Mucosa of stomach (tissue), 1 donor: ENCODE data around the gene TKTL1.
"Not testable (repeated sequence)": the region's sequence is repeated elsewhere in the genome, so short reads cannot be mapped to it uniquely, and the experiment has no call there.

Experiments
- H3K27me3 ChIP-seq: one replicate; pipeline ENCODE4 v1.7.0; 2013; ENCODE audit warnings: mild to moderate bottlenecking, low read length; ENCODE audit not compliant: control insufficient read depth, insufficient read depth
- H3K36me3 ChIP-seq: one replicate; pipeline ENCODE4 v1.7.0; 2013; ENCODE audit warnings: low read length; ENCODE audit not compliant: control insufficient read depth, insufficient read depth
- H3K4me1 ChIP-seq: one replicate; pipeline ENCODE4 v1.7.0; 2013; ENCODE audit warnings: mild to moderate bottlenecking, low read length; ENCODE audit not compliant: control insufficient read depth, insufficient read depth
- H3K4me3 ChIP-seq: one replicate; pipeline ENCODE4 v1.7.0; 2013; ENCODE audit warnings: low read length
- H3K9ac ChIP-seq: one replicate; pipeline ENCODE4 v1.7.0; 2013; ENCODE audit warnings: mild to moderate bottlenecking, low read length, moderate library complexity
- H3K9me3 ChIP-seq: one replicate; pipeline ENCODE4 v1.7.0; 2013; ENCODE audit warnings: mild to moderate bottlenecking, low read length, moderate library complexity; ENCODE audit not compliant: control insufficient read depth
- donor health status: Pancreatic carcinoma.

The TKTL1 gene, protein sequence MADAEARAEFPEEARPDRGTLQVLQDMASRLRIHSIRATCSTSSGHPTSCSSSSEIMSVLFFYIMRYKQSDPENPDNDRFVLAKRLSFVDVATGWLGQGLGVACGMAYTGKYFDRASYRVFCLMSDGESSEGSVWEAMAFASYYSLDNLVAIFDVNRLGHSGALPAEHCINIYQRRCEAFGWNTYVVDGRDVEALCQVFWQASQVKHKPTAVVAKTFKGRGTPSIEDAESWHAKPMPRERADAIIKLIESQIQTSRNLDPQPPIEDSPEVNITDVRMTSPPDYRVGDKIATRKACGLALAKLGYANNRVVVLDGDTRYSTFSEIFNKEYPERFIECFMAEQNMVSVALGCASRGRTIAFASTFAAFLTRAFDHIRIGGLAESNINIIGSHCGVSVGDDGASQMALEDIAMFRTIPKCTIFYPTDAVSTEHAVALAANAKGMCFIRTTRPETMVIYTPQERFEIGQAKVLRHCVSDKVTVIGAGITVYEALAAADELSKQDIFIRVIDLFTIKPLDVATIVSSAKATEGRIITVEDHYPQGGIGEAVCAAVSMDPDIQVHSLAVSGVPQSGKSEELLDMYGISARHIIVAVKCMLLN

DNA sequence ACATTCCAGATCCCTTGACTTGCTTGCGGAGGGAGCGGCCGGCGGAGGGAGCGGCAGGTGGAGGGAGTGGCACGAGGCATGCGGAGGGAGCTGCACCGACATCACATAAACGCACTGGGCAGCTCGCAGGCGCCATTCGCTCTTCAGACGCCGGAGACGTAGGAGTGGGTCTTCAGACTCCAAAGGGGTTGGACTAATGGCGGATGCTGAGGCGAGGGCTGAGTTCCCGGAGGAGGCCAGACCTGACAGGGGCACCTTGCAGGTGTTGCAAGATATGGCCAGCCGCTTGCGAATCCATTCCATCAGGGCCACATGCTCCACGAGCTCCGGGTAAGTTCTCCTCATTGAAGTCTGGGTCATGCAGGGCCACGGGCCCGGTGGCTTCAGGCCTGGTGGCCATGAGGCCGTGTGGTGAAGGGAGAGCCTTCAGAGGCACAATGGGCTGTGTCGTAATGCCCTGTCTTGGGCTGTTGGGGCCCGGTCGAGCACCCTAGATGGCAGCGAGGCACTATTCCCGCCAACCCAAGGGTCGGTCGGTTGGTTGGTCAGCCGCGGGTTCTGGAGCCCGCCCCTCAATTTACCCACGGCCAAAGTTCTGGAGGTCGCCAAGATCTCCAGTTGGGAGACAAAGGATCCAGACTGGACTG, at the start of gene TKTL1:
TSS of gene TKTL1 (plus strand) at position 132 of the 647 bp plus-strand sequence. CDS start at position 197, 65 bp downstream.
- H3K9ac ChIP-seq, result no peak within 1 kb of the TSS
- H3K27me3 ChIP-seq, result no peaks in the 10 kb centered on the region
- H3K9me3 ChIP-seq, result no peaks in the 10 kb centered on the region
- H3K36me3 ChIP-seq, result no peaks in the 10 kb centered on the region
- H3K4me1 ChIP-seq, result no peaks in the 10 kb centered on the region
- H3K4me3 ChIP-seq, result no peak within 1 kb of the TSS

DNA sequence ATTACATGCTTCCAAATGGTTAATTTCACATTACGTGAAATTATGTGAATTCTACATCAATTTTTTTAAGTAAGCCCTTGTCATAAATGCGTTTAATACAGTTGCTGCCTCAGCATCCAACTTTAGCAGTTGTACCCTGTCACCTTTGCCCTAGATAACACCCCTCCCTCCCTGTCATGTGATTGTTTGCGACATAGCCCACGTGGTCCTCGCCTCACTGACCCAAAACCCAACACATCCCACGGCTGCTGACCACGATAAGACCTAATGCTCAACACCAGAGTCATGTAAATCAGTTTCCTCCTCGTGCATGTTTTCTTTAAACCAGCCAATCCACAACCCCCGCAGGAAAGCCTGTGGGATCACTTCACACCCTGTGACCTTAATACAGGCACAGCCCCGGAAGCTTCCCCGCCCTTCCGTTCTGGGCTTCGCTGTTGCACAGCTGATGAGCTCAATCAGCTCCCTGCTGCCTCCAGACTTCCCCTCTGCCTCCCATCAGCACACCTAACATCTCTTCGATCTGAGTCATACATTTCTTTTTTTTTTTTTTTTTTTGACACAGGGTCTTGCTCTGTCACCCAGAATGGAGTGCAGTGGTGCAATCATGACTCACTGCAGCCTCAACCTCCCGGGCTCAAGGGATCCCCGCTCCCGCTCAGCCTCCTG, 48.1 kb upstream of the TKTL1 start:
- H3K4me3 ChIP-seq, H3K9me3 ChIP-seq, H3K4me1 ChIP-seq, H3K36me3 ChIP-seq, H3K27me3 ChIP-seq, H3K9ac ChIP-seq: not testable (repeated sequence)

DNA sequence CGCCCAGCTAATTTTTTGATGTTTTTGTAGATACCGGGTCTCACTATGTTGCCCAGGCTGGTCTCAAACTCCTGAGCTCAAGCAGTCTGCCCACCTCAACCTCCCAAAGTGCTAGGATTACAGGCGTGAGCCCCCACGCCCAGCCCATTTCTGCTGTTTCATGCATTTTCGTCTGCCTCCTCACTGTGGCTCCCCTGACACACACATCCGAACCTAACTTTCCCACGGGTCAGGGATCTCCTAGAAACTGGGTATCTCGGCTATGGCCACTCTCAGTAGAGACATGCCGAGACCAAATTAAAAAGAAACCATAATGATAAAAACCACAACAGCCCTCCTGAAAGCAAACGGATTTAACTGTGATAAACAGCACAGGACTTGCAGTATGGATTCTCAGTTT, 47.5 kb upstream of the TKTL1 start:
- not testable (repeated sequence) for H3K9ac ChIP-seq, H3K27me3 ChIP-seq

DNA sequence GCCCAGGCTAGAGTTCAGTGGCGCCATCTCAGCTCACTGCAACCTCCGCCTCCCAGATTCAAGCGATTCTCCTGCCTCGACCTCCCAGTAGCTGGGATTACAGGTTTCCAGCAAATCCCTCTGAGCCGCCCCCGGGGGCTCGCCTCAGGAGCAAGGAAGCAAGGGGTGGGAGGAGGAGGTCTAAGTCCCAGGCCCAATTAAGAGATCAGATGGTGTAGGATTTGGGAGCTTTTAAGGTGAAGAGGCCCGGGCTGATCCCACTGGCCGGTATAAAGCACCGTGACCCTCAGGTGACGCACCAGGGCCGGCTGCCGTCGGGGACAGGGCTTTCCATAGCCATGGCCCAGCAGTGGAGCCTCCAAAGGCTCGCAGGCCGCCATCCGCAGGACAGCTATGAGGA, 38.3 kb upstream of the TKTL1 start, which contains the start of gene OPN1MW3:
TSS of gene OPN1MW3 (plus strand) at position 301 of the 400 bp plus-strand sequence. CDS start at position 339, 38 bp downstream.
- H3K27me3 ChIP-seq, H3K4me1 ChIP-seq, H3K9ac ChIP-seq, H3K36me3 ChIP-seq, H3K9me3 ChIP-seq, H3K4me3 ChIP-seq: not testable (repeated sequence)

More for the DNA sequence above, 47.5 kb upstream of the TKTL1 start:
- not testable (repeated sequence) for H3K9me3 ChIP-seq, H3K36me3 ChIP-seq, H3K4me1 ChIP-seq, H3K4me3 ChIP-seq

DNA sequence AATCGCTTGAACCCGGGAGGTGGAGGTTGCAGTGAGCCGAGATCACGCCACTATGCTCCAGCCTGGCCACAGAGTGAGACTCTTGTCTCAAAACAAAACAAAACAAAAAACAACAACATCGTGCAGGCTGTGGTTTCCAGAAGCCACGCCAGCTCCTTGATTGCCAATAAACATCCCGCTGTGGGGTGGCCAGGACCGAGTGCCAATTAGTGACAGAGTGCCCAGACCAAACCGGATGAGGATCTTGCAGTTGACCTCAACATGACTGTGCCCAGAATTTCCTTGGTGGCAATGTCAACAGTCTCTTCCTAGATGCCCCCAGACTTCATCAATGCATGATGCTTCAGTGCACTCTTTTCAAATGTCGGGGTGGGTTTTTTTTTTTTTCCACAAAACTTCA, 36.9 kb upstream of the TKTL1 start:
- not testable (repeated sequence) for H3K36me3 ChIP-seq, H3K9me3 ChIP-seq, H3K4me1 ChIP-seq, H3K4me3 ChIP-seq, H3K27me3 ChIP-seq, H3K9ac ChIP-seq

DNA sequence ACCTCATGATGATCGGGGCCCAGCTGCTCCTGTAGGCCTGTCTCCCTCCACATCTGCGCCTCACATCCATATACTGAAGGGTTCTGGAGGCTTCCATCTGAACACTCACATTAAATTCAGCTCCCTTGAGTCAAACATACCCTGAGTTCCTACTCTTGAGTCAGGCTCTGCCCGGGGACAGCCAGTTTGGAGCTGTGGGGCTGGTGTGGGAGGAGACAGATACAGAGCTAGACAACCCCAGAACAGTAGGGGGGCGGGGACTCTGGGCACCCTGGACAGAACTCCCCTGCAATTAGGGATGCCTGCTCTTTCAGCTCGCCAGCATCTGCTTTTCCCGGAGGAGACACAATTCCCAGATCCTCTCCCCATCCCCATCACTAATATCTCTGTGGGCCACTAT, 32.5 kb upstream of the TKTL1 start:
- H3K4me3 ChIP-seq, H3K36me3 ChIP-seq, H3K27me3 ChIP-seq, H3K9ac ChIP-seq, H3K9me3 ChIP-seq, H3K4me1 ChIP-seq: not testable (repeated sequence)

DNA sequence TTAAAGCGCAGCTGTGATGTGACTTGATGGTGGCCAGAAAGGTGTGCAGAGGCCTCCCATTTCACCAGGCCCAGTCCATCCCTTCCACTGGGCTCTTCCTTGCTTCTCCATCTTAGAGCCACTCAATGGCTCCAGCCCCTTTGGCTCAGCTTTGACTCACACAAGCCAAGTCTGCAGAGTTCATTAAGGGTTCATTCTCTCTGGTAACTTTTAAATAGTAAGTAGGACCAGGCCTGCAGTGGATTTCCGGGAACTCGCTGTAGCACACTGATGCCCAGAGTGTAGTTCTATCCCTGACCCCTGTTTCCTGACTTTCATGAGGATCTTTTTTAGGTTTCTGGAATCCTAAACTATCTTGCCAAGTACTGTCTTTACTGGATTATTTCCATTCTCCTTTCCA, 26.4 kb upstream of the TKTL1 start:
- H3K4me1 ChIP-seq, H3K36me3 ChIP-seq, H3K4me3 ChIP-seq, H3K9ac ChIP-seq, H3K9me3 ChIP-seq, H3K27me3 ChIP-seq: not testable (repeated sequence)

DNA sequence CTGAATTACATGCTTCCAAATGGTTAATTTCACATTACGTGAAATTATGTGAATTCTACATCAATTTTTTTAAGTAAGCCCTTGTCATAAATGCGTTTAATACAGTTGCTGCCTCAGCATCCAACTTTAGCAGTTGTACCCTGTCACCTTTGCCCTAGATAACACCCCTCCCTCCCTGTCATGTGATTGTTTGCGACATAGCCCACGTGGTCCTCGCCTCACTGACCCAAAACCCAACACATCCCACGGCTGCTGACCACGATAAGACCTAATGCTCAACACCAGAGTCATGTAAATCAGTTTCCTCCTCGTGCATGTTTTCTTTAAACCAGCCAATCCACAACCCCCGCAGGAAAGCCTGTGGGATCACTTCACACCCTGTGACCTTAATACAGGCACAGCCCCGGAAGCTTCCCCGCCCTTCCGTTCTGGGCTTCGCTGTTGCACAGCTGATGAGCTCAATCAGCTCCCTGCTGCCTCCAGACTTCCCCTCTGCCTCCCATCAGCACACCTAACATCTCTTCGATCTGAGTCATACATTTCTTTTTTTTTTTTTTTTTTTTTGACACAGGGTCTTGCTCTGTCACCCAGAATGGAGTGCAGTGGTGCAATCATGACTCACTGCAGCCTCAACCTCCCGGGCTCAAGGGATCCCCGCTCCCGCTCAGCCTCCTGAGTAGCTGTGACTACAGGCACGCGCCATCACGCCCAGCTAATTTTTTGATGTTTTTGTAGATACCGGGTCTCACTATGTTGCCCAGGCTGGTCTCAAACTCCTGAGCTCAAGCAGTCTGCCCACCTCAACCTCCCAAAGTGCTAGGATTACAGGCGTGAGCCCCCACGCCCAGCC, 10.9 kb upstream of the TKTL1 start:
- not testable (repeated sequence) for H3K9ac ChIP-seq

DNA sequence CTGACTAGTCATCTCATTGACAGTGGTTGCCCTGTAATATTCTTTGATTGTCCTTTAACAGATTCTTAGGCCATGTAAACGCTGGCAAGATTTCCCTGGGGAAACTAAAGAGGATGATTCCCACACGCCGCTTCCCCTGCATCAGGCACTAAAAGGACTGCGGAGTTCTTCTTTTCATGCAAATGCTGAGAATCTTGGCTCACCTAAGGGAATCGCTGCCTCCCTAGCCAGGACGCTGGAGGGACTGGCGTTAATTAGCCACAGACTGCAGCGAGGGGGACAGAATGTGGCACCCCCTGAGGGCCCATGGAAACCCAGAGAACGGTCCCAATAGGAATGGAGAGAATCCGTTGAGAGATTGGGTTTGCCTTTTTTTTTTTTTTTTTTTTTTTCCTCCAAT, 9.2 kb upstream of the TKTL1 start:
- not testable (repeated sequence) for H3K36me3 ChIP-seq, H3K27me3 ChIP-seq, H3K4me1 ChIP-seq, H3K9ac ChIP-seq, H3K9me3 ChIP-seq, H3K4me3 ChIP-seq

More for the DNA sequence above, 10.9 kb upstream of the TKTL1 start:
- not testable (repeated sequence) for H3K9me3 ChIP-seq, H3K27me3 ChIP-seq, H3K4me3 ChIP-seq, H3K4me1 ChIP-seq, H3K36me3 ChIP-seq

DNA sequence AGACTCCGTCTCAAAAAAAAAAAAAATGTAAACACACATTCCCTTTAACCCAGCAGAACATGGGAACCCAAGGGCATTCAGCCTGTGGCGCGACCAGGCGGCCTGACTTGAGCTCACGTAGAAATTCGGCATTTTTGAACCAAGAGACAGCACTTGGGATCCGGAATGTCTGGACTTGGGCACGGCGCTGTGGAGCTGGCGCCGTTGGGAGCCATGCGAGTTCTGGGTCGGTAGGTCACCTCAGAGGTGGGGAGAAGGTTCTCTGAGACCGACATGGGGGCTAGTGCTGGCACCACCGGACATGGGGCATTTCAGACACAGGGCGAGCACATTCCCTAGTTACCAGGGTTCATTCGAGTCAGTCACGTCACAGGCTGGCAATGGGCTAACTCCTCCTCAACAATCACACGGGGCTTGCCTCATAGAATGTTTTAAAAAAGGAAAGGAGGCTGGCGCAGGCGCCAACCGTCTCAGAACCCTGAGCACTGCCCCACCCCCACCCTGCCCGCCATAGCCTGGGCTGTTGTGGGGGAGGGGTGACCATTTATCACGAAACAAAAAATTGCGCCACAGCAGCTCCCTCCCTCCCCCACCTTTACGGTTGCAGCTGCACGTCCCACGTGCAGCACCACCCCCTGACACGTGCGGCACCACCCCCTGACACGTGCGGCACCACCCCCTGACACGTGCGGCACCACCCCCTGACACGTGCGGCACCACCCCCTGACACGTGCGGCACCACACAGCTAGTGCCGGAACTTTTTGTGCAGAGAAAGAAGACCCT, 612 bp upstream of the TKTL1 start, which contains the start of gene TEX28:
TSS of gene TEX28 (minus strand) at position 334 of the 784 bp plus-strand sequence. CDS start 3,007 bp downstream, outside the sequence.
- Histone ChIP-seq H3K4me3 (no peak within 1 kb of the TSS), H3K4me1 (no peaks in the 10 kb centered on the region), H3K9ac (no peak within 1 kb of the TSS), H3K27me3 (no peaks in the 10 kb centered on the region), H3K36me3 (no peaks in the 10 kb centered on the region), H3K9me3 (no peaks in the 10 kb centered on the region)

DNA sequence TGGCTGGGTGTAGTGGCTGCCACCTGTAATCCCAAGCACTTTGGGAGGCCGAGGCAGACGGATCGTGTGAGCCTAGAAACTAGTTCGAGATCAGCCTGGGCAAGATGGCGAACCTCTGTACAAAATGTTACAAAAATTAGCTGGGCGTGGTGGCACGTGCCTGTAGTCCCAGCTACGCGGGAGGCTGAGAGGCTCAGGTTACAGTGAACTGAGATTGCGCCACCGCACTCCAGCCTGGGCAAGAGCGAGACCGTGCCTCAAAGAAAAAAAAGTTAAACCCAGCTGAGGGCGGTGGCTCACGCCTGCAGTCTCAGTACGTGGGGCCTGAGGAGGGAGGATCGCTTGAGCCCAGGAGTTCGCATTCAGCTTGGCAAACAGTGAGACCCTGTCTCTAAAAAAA, 1.1 kb downstream of the TKTL1 start:
- Histone ChIP-seq H3K27me3 (no peaks in the 10 kb centered on the region), H3K9ac (no peak overlapping the region), H3K4me3 (no peak overlapping the region), H3K4me1 (no peaks in the 10 kb centered on the region), H3K9me3 (no peaks in the 10 kb centered on the region), H3K36me3 (no peaks in the 10 kb centered on the region)
